Activated naive CD4-positive, alpha-beta T cell treated with anti-CD3 and anti-CD28 coated beads, Interleukin-2, amount 50 U/mL, for 72 hours (primary cell): Measurements from ENCODE around the gene TRRAP. TPM values are rescaled to one million over a fixed set of nuclear protein-coding genes. Genes with fewer than 3 reads are reported as not detected.

Source experiments
- ATAC-seq, 2 donors: fragments of 150-1000 bp; cut with Tn5 transposase; 2 replicates each; pipeline ENCODE4 v1.10.0; 2021; ENCODE audit warnings: mild to moderate bottlenecking in 2 of 2, moderate library complexity in 2 of 2
- DNase-seq, 2 donors: peaks; one replicate each; pipeline ENCODE4 v3.0.0; 2021 to 2022; ENCODE audit warnings: low spot score in 2 of 2
- H3K27ac Mint-ChIP-seq, 2 donors: one replicate each; pipeline ENCODE4 v1.8.0; 2022; ENCODE audit warnings: mild to moderate bottlenecking in 2 of 2, mixed read lengths in 2 of 2
- H3K36me3 Mint-ChIP-seq, 2 donors: one replicate each; pipeline ENCODE4 v1.8.0; 2022; ENCODE audit warnings: mixed read lengths in 2 of 2
- H3K9me3 Mint-ChIP-seq, 2 donors: one replicate each; pipeline ENCODE4 v1.8.0; 2022; ENCODE audit warnings: mixed read lengths in 2 of 2
- total RNA-seq, 2 donors: library from RNA; stranded (reverse); gene quantifications; one replicate each; pipeline ENCODE4 v1.2.3, GENCODE V29; 2022

Gene TRRAP
- total RNA-seq, 2 donors from 2014 or later, result 49.8 to 58.3 TPM

DNA sequence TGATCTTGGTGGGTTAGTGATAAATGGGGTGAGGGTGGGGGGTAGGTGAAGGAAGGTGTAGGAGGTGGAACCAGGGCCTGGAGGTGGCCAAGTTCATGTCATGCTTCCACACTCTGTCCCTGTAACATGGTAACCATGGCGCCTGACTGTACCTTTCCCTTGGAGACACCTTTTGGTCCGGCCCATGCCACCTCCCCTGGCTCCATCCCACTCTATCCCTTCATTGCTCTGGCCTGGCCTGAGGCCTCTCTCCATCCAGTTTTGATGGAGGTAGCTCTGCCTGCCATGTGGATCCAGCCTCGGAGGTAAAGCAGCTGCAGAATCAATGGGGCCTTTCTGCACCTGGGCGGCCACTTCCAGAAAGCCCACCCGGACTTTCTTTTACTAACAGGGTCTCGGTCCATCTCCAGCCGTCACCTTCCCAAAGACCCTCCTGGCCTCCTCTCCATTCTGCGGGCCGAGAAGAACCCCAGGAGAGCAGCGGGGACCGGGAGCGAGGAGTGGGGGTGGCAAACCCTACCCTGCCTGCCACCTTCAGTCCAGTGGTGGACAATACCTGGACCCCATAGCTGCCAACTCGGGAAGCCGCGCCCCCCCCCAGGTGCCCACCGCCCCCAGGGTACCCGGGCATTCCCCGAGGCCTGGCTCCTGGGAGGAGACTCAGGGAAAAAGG, 504 bp upstream of the TRRAP start:
- no peak for ATAC-seq
- H3K27ac Mint-ChIP-seq, result peak overlapping the region in 1 of 2 donors; percentile 98
- H3K9me3 Mint-ChIP-seq, result no peaks in the 10 kb centered on the region
- DNase-seq, result no peak
- peaks cover 5 to 6% of the 10 kb centered on the region in 2 donors for H3K36me3 Mint-ChIP-seq

DNA sequence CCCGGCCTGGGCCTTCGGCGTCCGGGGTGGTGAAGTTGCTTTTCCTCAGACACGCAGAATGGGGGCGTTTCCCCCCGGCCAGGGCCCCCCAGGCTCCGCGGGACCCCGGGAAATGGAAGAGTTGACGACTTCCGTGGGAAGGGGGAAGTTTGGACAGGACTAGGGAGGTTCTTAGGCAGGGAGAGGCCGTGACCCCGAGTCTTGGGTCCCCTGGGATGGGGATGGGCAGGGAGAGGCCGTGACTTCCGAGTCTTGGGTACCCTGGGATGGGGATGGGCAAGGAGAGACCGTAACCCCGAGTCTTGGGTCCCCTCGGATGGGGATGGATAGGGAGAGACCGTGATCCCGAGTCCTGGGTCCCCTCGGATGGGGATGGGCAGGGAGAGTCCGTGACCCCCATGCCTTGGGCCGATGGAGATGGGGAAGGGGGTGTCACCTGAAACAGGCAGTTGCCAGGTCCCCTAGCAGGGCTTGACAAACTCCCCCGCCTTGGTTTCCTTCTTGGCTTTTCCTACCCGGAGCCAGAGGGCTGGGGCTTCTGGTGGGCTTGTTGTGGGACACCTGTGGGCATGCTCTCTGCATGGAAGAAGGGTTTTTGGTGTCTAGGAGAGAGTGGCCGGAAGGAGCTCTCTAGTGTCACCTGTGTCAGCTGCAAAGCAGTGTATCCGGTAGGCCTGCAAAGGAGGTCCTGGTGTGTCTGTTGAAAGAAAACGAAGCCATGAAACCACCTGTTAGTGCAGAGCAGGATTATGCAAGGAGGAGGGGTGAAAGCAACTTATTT, 1.1 kb downstream of the TRRAP start:
- Mint-ChIP-seq H3K27ac (peak overlapping the region; percentile 98), H3K9me3 (no peaks in the 10 kb centered on the region), H3K36me3 (peaks cover 5 to 6% of the 10 kb centered on the region in 2 donors)
- DNase-seq (peak; percentile 57 to 61), ATAC-seq (peak; percentile 78 to 79)

DNA sequence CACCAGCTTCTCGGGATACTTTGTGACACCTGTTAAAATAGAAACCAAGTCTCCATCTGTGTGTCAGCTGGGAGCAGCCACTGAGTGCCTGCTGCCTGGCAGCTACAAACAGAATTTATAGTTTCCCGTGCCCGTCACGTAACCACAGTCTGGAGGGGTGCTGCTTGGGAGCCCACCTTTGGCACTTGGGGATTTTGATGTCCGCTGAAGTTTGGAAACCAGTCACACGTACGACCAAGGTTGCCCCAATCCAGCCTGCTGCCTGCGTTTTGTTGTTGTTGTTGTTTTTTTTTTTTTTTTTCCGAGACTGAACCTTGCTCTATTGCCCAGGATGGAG, 1.6 kb downstream of the TRRAP start:
- peak overlapping the region; percentile 98 for H3K27ac Mint-ChIP-seq
- DNase-seq (no peak), ATAC-seq (no peak)
- no peaks in the 10 kb centered on the region for H3K9me3 Mint-ChIP-seq
- peaks cover 5 to 6% of the 10 kb centered on the region in 2 donors for H3K36me3 Mint-ChIP-seq

DNA sequence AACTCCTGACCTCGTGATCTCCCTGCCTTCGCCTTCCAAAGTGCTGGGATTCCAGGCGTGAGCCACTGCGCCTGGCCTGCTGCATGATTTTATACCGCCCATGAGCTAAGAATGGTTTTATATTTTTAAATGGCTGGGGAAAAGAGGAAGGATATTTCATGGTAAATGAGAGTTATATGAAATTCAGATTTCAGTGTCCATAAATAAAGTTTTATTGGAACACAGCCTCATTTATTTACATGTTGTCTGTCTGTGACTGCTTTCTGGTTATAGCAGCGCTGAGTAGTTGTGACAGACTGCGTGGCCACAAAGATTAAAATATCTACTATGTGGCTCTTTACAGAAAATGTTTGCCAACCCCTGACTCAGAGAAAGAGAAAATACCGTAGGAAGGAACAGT, 2.2 kb downstream of the TRRAP start:
- ATAC-seq (no peak), DNase-seq (no peak)
- peaks cover 5 to 6% of the 10 kb centered on the region in 2 donors for H3K36me3 Mint-ChIP-seq
- peak overlapping the region in 1 of 2 donors; percentile 98 for H3K27ac Mint-ChIP-seq
- H3K9me3 Mint-ChIP-seq, result no peaks in the 10 kb centered on the region

DNA sequence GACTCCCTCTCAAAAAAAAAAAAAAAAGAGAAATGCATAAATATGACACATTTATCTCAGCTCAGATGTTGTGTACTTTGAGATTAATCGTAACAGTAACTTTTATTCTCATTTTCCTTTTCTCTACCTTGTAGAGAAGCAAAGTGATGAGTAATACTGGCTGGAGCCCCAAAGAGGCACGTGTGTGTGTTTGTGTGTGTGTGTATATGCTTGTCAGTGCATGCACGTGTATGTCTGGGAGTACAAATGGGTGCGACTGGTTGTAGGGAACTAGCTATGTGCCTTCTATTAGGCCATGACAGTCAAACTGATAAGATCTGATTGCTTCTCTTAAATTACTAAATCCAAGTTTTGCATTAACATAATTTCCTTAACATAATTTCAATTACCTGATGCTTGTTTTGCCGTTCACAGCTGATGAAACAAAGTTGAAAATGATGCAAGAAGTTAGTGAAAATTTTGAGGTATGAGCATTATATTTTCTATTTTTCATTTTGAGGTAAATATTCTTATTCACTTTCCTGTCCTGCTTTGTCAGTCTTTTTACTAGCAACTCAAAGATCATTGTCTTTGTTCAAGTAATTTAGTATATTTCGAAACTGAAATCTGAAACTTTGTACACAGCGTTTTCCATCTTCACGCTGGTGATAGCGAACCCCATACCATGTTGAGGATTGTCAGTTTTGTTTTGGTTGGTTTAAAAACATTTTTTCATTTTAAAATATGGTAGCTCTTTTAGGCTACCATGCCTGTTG, 3.4 kb downstream of the TRRAP start:
- no peaks in the 10 kb centered on the region for H3K9me3 Mint-ChIP-seq
- DNase-seq (no peak), ATAC-seq (no peak)
- peaks cover 5 to 6% of the 10 kb centered on the region in 2 donors for H3K36me3 Mint-ChIP-seq
- H3K27ac Mint-ChIP-seq, result peak overlapping the region in 1 of 2 donors; percentile 14

DNA sequence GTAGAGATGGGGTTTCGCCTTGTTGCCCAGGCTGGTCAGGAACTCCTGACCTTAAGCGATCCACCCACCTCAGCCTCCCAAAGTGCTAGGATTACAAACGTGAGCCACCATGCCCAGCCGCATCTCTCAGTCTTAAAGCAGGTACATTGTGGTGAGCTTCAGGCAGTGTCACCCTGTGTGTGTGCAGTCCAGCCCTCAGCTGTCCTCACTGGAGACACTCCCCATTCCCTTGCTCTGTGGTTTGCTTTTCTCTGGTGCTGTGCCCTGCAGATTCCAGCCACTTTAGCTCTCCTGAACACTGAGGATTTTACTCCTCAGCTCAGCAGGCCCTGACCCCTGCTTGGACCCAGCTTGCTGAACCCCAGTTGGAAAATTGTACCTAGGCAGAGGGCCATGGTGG, 6.1 kb downstream of the TRRAP start:
- Mint-ChIP-seq H3K27ac (peak overlapping the region in 1 of 2 donors; percentile 50), H3K36me3 (peaks cover under 1 to 8% of the 10 kb centered on the region in 2 donors), H3K9me3 (no peaks in the 10 kb centered on the region)
- ATAC-seq (no peak), DNase-seq (no peak)

DNA sequence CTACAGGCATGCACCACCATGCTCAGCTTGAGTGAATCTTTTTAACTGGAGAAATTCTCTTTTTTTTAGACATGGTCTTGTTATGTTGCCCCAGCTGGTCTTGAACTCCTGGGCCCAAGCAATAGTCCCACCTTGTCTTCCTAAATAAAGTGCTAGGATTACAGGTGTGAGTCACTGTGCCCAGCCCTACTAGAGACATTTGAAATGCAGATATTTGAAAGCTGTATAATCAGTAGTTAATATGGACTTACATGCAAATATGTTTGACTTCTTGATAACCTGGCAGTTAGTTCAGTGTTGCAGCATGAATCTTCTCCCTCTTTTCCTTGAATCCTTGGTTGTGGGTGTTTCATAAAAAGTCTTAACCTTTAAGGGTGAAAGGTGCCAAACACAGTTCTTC, 8.7 kb downstream of the TRRAP start:
- ATAC-seq (no peak), DNase-seq (no peak)
- Mint-ChIP-seq H3K36me3 (peaks cover 4 to 10% of the 10 kb centered on the region in 2 donors), H3K9me3 (no peaks in the 10 kb centered on the region), H3K27ac (no peak overlapping the region)

DNA sequence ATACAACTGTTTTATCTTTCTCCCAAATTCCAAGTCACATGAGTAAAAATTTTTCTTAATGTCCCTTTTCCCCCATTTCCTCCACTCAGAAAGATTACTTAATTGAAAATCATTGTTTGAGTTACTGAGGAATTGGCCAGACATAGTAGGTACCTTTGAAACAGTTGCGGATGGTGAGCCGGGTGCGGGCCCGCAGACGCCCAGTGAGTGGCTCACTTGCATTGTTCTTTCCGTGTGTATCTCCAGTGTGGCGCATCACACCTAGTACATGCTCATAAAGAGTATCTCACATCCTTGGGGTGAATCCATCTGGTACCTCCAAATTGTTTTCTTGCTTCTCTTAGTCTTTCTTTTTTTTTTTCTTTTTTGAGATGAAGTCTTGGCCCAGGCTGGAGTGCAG, 14.3 kb downstream of the TRRAP start:
- ATAC-seq (no peak), DNase-seq (no peak)
- peak overlapping the region in 1 of 2 donors; percentile 33 for H3K27ac Mint-ChIP-seq
- peaks cover 15 to 23% of the 10 kb centered on the region in 2 donors for H3K36me3 Mint-ChIP-seq
- H3K9me3 Mint-ChIP-seq, result no peaks in the 10 kb centered on the region

DNA sequence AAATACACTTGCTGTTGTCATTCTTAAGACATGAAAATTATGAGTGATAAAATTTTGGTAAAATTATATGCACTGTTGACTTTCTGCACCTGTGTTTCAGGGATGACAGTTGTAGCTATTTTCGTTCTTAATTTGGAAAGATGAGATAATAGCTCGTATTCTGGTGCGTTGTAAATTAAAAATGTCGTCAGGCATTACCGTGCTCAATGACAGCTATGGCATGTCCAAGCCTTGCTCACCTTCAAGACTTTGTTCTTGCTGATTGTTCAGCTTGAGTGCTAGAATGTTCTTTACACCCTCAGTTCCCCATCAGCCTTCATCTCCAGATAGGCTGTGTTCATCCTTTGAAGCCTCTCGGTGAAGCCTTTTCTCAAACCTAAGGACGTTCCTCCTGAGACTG, 21.5 kb downstream of the TRRAP start:
- ATAC-seq, result no peak
- peaks cover 21 to 41% of the 10 kb centered on the region in 2 donors for H3K36me3 Mint-ChIP-seq
- H3K27ac Mint-ChIP-seq, result no peak overlapping the region
- no peaks in the 10 kb centered on the region for H3K9me3 Mint-ChIP-seq
- DNase-seq, result no peak

DNA sequence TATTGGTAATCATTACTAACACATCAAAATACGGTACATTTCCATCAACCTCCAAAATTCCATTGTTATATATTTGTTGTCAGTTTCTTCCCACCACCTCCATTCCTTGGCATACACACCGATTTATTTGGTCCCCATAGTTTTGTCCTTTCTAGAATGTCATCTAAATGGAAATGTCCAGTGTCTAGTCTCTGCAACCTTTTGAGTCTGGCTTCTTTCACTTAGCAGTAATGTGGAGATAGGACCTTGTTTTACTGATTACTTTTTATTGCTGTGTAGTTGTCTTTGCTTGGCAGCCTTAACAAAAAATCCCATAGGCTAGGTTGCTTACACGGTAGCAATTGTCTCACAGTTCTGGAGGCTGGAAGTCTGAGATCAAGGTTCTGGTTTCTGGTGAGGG, 22.5 kb downstream of the TRRAP start:
- H3K36me3 Mint-ChIP-seq, result peaks cover 24 to 42% of the 10 kb centered on the region in 2 donors

DNA sequence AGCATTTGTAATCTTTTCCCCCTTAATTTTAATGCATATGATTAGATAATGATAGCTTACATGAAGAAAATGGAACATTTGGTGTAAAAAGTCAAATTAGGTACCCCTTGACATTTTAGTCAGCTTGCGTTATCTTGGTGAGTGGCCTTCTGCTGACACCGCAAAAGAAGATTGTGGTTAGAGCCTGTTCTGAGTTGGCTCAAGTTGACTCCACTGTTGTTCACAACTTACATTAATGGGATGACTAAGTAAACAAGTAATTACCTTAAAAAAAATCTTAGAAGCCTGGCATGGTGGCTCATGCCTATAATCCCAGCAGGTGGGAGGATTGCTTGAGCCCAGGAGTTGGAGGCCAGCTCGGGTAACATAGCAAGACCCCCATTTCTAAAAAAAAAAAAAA, 24.2 kb downstream of the TRRAP start:
- no peak for ATAC-seq
- Mint-ChIP-seq H3K27ac (peak overlapping the region in 1 of 2 donors; percentile 55), H3K36me3 (peaks cover 24 to 37% of the 10 kb centered on the region in 2 donors), H3K9me3 (no peaks in the 10 kb centered on the region)
- DNase-seq, result no peak

More for the DNA sequence above, 22.5 kb downstream of the TRRAP start:
- DNase-seq, result no peak
- no peak overlapping the region for H3K27ac Mint-ChIP-seq
- H3K9me3 Mint-ChIP-seq, result no peaks in the 10 kb centered on the region
- ATAC-seq, result no peak

DNA sequence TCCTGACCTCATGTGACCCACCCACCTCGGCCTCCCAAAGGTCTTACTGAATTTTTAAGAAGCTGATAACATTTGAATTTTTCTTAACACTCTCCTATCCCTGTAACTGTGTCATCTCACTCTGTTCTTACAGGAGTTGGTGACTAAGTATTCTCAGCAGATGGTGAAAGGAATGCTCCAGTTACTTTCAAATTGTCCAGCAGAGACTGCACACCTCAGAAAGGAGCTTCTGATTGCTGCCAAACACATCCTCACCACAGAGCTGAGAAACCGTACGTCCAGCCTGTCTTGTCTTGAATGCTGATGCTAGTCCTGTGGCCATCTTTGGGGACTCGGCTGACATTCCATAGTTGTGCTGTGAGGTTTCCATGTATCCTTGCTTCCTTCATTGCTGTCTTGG, 24.9 kb downstream of the TRRAP start:
- no peaks in the 10 kb centered on the region for H3K9me3 Mint-ChIP-seq
- peak overlapping the region in 1 of 2 donors; percentile 55 for H3K27ac Mint-ChIP-seq
- ATAC-seq, result no peak
- DNase-seq, result no peak
- peaks cover 24 to 37% of the 10 kb centered on the region in 2 donors for H3K36me3 Mint-ChIP-seq

DNA sequence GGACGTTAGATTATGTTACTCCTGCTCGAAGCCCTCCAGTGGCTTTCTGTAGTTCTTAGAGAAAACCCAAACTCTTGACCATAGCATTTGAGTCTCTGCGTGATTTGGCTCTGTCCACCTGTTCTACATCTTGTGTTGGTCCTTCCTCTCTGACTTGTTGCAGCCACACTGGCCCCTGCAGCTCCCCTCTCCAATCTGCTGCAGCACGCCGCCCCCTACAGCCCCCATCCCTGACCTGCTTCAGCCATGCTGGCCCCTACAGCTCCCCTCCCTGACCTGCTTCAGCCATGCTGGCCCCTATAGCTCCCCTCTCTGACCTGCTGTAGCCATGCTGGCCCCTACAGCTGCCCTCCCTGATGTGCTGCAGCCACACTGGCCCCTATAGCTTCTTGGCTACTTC, 29.2 kb downstream of the TRRAP start:
- no peak for DNase-seq
- H3K36me3 Mint-ChIP-seq, result peaks cover 18 to 28% of the 10 kb centered on the region in 2 donors
- no peak for ATAC-seq
- H3K27ac Mint-ChIP-seq, result peak overlapping the region in 1 of 2 donors; percentile 13
- H3K9me3 Mint-ChIP-seq, result no peaks in the 10 kb centered on the region

DNA sequence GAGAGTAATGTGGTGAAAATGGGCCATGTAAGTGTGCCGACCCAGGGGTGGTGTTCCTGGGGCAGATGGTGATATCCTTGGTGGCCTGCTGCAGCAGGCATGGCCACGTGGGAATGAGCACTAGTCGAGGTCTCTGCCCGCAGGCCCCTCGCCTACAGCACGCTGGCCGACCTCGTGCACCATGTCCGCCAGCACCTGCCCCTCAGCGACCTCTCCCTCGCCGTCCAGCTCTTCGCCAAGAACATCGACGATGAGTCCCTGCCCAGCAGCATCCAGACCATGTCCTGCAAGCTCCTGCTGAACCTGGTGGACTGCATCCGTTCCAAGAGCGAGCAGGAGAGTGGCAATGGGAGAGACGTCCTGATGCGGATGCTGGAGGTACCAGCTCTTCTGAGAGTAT, 30.3 kb downstream of the TRRAP start:
- H3K9me3 Mint-ChIP-seq, result no peaks in the 10 kb centered on the region
- H3K36me3 Mint-ChIP-seq, result peaks cover 14 to 22% of the 10 kb centered on the region in 2 donors
- H3K27ac Mint-ChIP-seq, result peak overlapping the region in 1 of 2 donors; percentile 36
- DNase-seq, result no peak
- no peak for ATAC-seq

DNA sequence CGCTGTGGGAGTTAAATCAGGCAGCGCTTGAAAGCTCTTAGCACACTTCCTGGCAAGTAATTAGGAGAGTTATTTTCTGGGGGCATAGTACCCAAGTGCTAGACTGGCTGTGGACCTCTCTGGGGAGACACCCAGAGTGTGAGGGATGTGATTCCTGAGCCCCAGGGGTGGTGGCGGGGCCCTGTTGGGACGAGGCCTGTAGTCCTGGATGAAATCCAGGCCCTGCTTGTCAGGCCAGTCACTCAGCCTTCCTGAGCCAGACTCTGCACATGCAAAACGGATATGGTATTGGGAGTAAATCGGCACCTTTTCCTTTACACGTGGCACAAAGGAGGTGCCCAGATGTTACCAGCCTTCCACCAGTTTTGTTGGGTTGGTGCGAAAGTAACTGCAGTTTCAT, 31.2 kb downstream of the TRRAP start:
- no peak for ATAC-seq
- DNase-seq, result no peak
- no peak overlapping the region for H3K27ac Mint-ChIP-seq
- H3K36me3 Mint-ChIP-seq, result peaks cover 10 to 16% of the 10 kb centered on the region in 2 donors
- H3K9me3 Mint-ChIP-seq, result no peaks in the 10 kb centered on the region

DNA sequence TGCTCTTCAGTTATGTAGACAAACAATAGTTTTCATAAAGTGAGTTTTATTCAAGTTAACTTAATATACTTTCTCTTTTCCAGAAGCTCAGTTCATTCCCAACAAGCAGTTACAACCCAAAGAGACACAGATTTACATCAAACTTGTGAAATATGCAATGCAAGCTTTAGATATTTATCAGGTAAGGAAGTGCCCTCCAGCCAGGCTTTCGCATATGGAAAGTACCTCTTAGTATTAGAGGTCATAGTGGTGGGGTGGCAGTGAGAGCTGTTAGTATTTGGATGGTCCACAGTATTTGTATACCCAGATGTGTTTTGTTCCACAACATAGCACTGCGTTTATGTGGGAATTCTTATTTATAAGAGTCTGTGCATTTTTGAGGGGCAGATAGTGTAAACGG, 32.1 kb downstream of the TRRAP start:
- DNase-seq (no peak), ATAC-seq (no peak)
- no peak overlapping the region for H3K27ac Mint-ChIP-seq
- peaks cover under 1 to 8% of the 10 kb centered on the region in 2 donors for H3K36me3 Mint-ChIP-seq
- H3K9me3 Mint-ChIP-seq, result no peaks in the 10 kb centered on the region

DNA sequence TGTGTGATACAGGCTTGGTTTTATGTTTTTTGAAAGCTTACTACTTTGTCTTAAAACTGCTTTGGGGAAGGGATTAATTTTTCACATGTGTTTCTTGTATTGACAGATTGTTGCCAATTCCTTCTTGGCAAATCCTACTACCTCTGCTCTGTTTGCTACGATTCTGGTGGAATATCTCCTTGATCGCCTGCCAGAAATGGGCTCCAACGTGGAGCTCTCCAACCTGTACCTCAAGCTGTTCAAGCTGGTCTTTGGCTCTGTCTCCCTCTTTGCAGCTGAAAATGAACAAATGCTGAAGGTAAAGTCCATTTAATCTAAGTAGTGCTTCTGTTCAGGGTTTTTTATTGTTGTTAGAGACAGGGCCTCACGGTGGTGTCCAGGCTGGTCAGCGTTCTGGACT, 33.6 kb downstream of the TRRAP start:
- no peaks in the 10 kb centered on the region for H3K9me3 Mint-ChIP-seq
- DNase-seq (no peak), ATAC-seq (no peak)
- peaks cover 0 to 8% of the 10 kb centered on the region in 2 donors for H3K36me3 Mint-ChIP-seq
- H3K27ac Mint-ChIP-seq, result peak overlapping the region in 1 of 2 donors; percentile 41
